ENCODE measurements around the gene SCML1.
"Not testable (repeated sequence)": the region's sequence is repeated elsewhere in the genome, so short reads cannot be mapped to it uniquely, and the experiment has no call there.

Gene SCML1

GRCh38 chrX:17740137-17741122 is 3.1 kb downstream of the SCML1 start:
- DNase-seq: no peak

DNA sequence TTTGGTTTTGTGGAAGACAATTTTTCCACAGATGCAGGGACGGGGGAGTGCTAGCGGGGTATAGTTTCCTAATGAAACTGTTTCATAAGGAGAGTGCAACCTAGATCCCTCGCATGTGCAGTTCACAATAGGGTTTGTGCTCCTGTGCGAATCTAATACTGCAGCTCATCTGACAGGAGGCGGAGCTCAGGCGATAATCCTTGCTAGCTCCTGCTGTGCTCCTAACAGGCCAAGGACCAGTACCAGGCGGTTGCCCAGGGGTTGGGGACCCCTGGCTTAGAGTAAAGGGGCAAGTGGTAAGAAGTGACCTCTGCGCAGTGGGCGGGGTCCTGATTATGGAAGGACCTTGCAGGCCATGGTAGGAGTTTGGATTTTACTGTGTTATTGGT is 3.8 kb downstream of the SCML1 start:
- DNase-seq: no peak

DNA sequence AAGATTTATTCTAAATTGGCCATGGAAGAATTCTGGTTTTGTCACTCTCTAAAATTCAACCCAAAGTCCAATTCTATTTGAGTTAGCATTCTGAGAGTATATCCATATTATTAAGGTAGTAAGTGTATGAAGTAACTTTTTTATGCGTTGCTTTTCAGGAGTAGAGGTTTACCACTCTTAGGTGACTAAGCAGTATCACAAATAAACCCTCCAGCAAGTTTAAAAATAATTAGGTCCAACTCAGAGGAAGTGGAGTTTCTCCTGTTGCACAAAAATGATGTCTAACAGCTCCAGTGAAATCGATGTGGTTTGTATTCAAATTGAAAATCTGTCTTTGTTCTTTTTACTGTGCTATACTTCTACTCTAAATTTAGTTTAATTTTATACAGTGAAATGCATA is 6.6 kb downstream of the SCML1 start:
- DNase-seq: no peak

- no peak for DNase-seq
These were observed 7.7 kb downstream of the SCML1 start for GRCh38 chrX:17744896-17745523.

- DNase-seq: no peak
These were observed 10.4 kb downstream of the SCML1 start for GRCh38 chrX:17747692-17748091.

DNA sequence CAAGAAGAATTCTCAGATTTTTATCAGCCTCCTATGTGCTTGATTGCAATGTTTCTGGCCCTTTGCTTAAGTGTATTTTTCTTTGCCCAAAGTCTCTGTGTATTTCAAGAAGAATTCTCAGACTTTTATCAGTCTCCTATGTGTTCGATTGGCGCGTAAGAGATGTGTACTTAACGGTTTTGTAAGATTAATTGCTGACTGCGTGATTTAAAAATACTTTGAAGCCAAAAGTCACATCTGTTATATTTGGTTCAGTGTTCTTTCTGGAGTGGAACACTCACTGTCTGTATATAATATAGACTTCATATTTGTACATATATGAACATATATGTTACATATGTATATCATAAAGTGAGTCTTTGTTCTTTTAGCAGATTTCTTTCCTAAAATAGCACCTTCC is 11.4 kb downstream of the SCML1 start:
- no peak for DNase-seq

GRCh38 chrX:17750436-17750835 is 13.1 kb downstream of the SCML1 start:
- DNase-seq: no peak

- DNase-seq: no peak
These were observed 21.1 kb downstream of the SCML1 start for GRCh38 chrX:17758382-17758781.

DNA sequence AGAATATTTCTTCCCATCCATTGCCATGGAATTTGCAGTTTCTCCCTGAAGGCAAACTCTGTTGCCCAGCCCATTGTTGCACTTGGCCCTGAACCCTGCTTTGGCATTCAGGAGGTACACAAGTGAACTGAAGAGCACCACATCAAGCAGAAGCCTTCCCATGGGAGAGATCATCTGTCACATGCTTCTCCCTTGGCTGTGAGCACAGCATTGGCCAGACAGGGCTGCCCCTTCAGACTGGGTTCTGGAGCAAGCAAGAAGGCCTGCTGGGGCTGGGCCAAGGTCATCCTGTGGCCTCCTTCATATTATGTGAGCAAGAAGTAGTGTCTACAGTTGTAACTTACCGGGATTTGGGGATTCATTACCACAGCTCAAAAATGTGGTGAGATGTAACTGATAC is 22.7 kb downstream of the SCML1 start:
- DNase-seq: no peak

GRCh38 chrX:17767734-17768133 is 30.4 kb downstream of the SCML1 start:
- no peak for DNase-seq

DNA sequence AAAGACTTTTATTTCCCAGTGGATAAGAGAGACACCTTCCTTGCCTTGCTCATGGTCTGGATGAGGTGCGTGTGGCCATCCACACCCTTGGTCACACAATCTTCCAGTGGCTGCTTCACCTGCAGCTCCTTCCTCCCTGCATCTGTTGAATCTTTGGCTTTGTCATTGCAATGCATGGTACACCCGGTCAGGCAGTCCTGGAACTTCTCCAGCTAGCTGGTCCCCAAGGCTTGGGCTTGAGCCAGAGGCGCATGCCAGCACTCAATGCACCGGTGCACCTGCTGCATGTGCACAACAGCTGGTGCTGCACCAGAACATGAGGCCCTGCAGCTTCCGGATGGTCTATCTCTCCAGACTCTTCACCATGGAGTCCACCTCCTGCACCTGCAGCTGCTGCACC is 31.7 kb downstream of the SCML1 start:
- DNase-seq: no peak

DNA sequence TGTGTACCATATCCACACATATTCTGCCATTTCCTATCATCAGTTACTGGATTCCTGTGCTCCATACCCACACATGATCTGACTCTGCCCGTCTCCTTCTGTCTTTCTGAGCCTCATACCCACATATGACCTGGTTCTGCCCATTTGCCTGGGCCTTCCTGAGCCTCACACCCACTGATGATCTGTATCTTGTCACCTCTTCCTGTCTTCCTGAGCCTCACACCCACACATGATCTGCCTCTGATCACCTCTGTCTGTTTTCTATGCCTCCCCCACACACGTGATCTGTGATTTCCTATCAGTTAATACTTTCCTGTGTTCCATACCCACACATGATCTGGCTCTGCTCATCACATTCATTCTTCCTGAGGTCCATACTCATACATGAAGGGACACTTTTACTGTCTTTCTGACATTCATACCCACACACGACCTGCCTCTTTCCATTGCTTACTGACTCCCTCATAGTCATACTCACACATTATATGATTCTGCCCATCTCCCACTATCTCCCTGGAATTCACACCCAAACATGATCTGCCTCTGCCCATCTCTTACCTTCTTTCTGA is 32.5 kb downstream of the SCML1 start:
- DNase-seq: no peak

DNA sequence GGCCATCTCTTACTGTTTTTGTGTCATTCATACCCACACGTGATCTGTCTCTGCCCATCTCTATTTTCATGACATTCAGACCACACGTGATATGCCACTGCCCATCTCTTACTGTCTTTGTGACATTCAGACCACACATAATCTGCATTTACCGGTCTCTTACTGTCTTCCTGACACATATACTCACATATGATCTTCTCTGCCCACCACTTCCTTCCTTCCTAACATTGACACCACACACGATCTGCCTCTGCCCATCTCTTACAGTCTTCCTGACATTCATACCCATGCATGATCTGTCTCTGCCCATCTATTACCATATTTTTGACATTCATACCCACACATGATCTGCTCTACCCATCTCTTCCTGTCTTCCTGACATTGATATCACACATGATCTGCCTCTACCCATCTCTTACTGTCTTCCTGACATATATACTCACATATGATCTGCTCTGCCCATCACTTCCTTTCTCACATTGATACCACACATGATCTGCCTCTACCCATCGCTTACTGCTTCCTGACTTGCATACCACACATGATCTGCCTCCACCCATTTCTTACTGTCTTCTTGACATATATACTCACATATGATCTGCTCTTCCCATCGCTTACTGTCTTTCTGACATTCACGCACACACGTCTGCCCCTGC is 36.1 kb downstream of the SCML1 start:
- DNase-seq: no peak

- DNase-seq: no peak
These were observed 36.8 kb downstream of the SCML1 start for GRCh38 chrX:17774053-17774452.

DNA sequence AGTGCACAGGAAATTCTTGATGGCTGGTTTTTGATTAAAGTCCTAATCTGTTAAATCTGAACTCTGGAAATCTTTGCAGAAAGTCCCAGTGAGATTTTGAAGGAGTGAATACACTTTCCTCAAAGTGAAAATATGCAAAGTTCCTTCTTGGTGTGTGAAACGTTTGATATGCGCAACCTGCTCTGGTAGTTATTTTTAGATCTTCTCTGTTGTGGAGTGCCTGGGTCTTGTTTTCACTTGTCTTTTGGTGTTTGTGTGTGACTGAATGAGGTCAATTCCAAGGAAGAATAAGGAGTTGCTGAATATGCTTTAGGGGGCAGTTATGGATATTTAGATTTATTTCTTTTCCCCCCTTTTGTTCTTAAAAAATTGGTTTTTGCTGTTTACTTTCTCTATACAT is 41.7 kb downstream of the SCML1 start:
- DNase-seq: no peak

GRCh38 chrX:17779434-17779833 is 42.1 kb downstream of the SCML1 start:
- no peak for DNase-seq

GRCh38 chrX:17786554-17787347 is 49.5 kb downstream of the SCML1 start:
- not testable (repeated sequence) for DNase-seq

- DNase-seq: no peak
These were observed 50.3 kb downstream of the SCML1 start for GRCh38 chrX:17787557-17787956.

- peak; percentile 34 for DNase-seq
These were observed 51.1 kb downstream of the SCML1 start for GRCh38 chrX:17788439-17788838.

GRCh38 chrX:17788956-17789562 is 51.8 kb downstream of the SCML1 start:
- no peak for DNase-seq

DNA sequence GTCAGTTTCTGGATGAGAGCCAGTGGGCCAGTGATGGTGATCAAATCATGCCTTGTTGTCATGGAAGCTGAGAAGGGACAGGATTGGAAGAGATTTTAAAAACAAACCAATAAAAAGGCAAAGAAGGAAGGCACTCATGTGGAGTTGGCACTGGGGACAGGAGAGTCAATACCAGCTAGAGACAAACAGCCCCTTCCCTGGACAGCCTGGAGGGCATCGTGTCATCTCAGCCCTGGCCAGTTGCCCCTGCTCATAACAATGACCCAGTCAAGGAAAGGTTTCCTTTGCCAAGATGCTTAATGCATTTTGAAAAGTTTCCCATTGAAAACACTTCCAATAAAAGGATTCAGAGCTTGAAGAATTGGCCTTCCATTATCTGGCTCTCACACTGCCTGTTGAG is 55.5 kb downstream of the SCML1 start:
- no peak for DNase-seq

DNA sequence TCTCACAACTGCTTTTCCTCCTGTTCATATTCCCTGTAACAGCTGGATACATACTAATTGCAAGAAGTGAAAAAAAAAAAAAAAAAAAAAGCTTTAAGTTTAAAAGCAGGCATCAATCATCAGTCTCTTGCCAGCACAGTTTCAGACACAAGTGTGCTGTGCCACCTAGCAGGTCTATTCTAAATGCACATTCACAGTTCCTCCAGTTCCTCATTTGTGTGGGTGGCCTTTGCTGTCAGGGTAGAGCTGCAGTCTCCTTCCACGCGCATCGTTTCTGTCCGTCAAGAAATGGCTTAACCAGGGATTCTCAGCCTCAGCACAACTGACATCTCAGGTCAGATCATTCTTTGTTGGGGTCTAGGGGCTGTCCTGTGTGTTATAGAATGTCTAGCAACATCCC is 61.6 kb downstream of the SCML1 start:
- DNase-seq: no peak

All from fibroblast of skin of back (primary cell).